SHP77 (cell line): ENCODE measurements around the gene NECTIN2.
"Not testable (repeated sequence)": the region's sequence is repeated elsewhere in the genome, so short reads cannot be mapped to it uniquely, and the experiment has no call there.

ENCODE experiments used
- DNase-seq, 2 experiments: peaks; one replicate each; lab custom pipeline; 2025; lab: John Stamatoyannopoulos, UW

NECTIN2 gene

GRCh38 chr19:44908074-44908835 is 62.2 kb downstream of the NECTIN2 start:
- no peak for DNase-seq

GRCh38 chr19:44908836-44909261 is 62.8 kb downstream of the NECTIN2 start:
- DNase-seq = no peak

GRCh38 chr19:44909775-44910174 is 63.7 kb downstream of the NECTIN2 start:
- DNase-seq = no peak

- DNase-seq = not testable (repeated sequence)
These were observed 65.8 kb downstream of the NECTIN2 start for GRCh38 chr19:44911896-44912295.

GRCh38 chr19:44912854-44913253 is 66.8 kb downstream of the NECTIN2 start:
- DNase-seq = no peak

- not testable (repeated sequence) for DNase-seq
These were observed 67.7 kb downstream of the NECTIN2 start for GRCh38 chr19:44913512-44914432.

- DNase-seq = peak; percentile 74 to 77
These were observed 68.5 kb downstream of the NECTIN2 start, which contains the start of gene APOC1 for GRCh38 chr19:44914433-44915206. TSS of gene APOC1 (plus strand) at chr19:44914608. CDS start at chr19:44914892, 284 bp downstream.

GRCh38 chr19:44924243-44924725 is 78.2 kb downstream of the NECTIN2 start:
- DNase-seq = no peak

- DNase-seq = no peak
These were observed 79.2 kb downstream of the NECTIN2 start for GRCh38 chr19:44925114-44925891.

- not testable (repeated sequence) for DNase-seq
These were observed 80.4 kb downstream of the NECTIN2 start for GRCh38 chr19:44926245-44927077.

GRCh38 chr19:44927746-44928145 is 81.6 kb downstream of the NECTIN2 start:
- no peak for DNase-seq

GRCh38 chr19:44930088-44930487 is 84.0 kb downstream of the NECTIN2 start:
- DNase-seq = no peak

GRCh38 chr19:44931541-44931940 is 85.4 kb downstream of the NECTIN2 start:
- DNase-seq = no peak
